Loucy (cell line): ENCODE results near the gene QRICH1.

Experiments
- EZH2phosphoT487 ChIP-seq: fragments of 200-600 bp; IDR thresholded peaks from 2 replicates; pipeline ENCODE4 v1.6.1; 2018; ENCODE audit warnings: antibody characterized with exemption, mild to moderate bottlenecking, moderate library complexity, borderline replicate concordance
- TF ChIP-seq, protein P1 (sequence below): fragments of 200-600 bp; sonication (generic); conservative IDR thresholded peaks from 2 replicates; pipeline ENCODE4 v1.5.1; 2014; ENCODE audit warnings: mild to moderate bottlenecking, antibody characterized with exemption, low read length

DNA sequence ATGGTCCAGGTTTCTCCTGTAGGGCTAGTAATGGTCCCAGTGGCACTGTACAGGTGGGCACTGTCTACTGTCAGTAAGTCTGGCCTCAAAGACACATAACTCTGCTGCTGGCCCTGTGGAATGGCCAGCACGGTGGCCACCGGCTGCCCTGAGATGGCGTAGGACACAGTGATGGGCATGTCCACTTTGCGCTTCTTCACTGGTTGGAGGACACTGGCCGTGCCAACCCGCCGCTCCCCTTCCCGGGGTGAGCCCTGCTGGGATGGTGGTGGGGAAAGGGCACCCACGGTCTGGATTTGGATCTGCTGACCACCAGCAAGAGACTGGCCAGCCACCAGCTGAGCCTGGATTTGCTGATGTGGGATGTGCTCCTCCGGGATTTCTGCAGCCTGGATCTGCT, 36.6 kb downstream of the QRICH1 start:
- TF ChIP-seq, protein P1, sequence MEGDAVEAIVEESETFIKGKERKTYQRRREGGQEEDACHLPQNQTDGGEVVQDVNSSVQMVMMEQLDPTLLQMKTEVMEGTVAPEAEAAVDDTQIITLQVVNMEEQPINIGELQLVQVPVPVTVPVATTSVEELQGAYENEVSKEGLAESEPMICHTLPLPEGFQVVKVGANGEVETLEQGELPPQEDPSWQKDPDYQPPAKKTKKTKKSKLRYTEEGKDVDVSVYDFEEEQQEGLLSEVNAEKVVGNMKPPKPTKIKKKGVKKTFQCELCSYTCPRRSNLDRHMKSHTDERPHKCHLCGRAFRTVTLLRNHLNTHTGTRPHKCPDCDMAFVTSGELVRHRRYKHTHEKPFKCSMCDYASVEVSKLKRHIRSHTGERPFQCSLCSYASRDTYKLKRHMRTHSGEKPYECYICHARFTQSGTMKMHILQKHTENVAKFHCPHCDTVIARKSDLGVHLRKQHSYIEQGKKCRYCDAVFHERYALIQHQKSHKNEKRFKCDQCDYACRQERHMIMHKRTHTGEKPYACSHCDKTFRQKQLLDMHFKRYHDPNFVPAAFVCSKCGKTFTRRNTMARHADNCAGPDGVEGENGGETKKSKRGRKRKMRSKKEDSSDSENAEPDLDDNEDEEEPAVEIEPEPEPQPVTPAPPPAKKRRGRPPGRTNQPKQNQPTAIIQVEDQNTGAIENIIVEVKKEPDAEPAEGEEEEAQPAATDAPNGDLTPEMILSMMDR: no peak
- TF ChIP-seq EZH2phosphoT487: no peak
